Left colon (tissue), 2 donors: ENCODE results near the gene SMIM11. TPM values are rescaled to one million over a fixed set of nuclear protein-coding genes. Genes with fewer than 3 reads are reported as not detected.
"Not testable (repeated sequence)": the region's sequence is repeated elsewhere in the genome, so short reads cannot be mapped to it uniquely, and the experiment has no call there.

Experiments
- ATAC-seq: fragments of 200-7000 bp; cut with Tn5 transposase; one replicate; pipeline ENCODE4 v1.9.1; 2020; ENCODE audit warnings: mild to moderate bottlenecking, moderate library complexity
- DNase-seq, 2 donors: peaks; one replicate each; pipeline ENCODE4 v3.0.0-alpha.2; 2020
- intact Hi-C, 2 donors: fragments of 100-400 bp; cut with DNase I in 1 of 2; cut with micrococcal nuclease in 1 of 2; formaldehyde crosslinking; loops; one replicate each; pipeline versions ENCODE4 v1.11.2 to v1.14.0; 2022; cut with DNase I, micrococcal nuclease
- total RNA-seq, 2 donors: library from RNA; stranded (reverse); fragmentation: NEBNext Ultra II Directional; extraction: Animal tissue kit (Norgen Biotek cat#: 25700); gene quantifications; one replicate each; pipeline ENCODE4 v1.2.1, GENCODE V29; 2021
- donor health status: DM: no; HTN: no; CAD: no.
- donor health status: DM: yes; HTN: yes; CAD: no.

Gene SMIM11
- total RNA-seq, 2 donors from 2014 or later: 1.9 to 2.4 TPM

- intact Hi-C loops, ATAC-seq, DNase-seq: not testable (repeated sequence)
Measured at GRCh38 chr21:34400522-34400921, 25.2 kb downstream of the SMIM11 start.

- intact Hi-C loops, DNase-seq, ATAC-seq: not testable (repeated sequence)
Measured at GRCh38 chr21:34404742-34405141, 29.4 kb downstream of the SMIM11 start.

- DNase-seq, intact Hi-C loops, ATAC-seq: not testable (repeated sequence)
Measured at GRCh38 chr21:34405686-34406085, 30.4 kb downstream of the SMIM11 start.

- DNase-seq, intact Hi-C loops, ATAC-seq: not testable (repeated sequence)
Measured at GRCh38 chr21:34406102-34406501, 30.8 kb downstream of the SMIM11 start.

- ATAC-seq, intact Hi-C loops, DNase-seq: not testable (repeated sequence)
Measured at GRCh38 chr21:34406676-34407075, 31.4 kb downstream of the SMIM11 start.

GRCh38 chr21:34407294-34407693, 32.0 kb downstream of the SMIM11 start:
- intact Hi-C loops, ATAC-seq, DNase-seq: not testable (repeated sequence)

- intact Hi-C loops, ATAC-seq, DNase-seq: not testable (repeated sequence)
Measured at GRCh38 chr21:34417448-34418077, 42.3 kb downstream of the SMIM11 start.

GRCh38 chr21:34423805-34424204, 48.5 kb downstream of the SMIM11 start, which contains the start of gene SMIM34:
Gene SMIM34, minus strand, starts transcription at chr21:34423951. Its CDS starts 112 bp downstream, at chr21:34423839.
- ATAC-seq, intact Hi-C loops, DNase-seq: not testable (repeated sequence)

GRCh38 chr21:34427339-34427738, 52.0 kb downstream of the SMIM11 start:
- DNase-seq, ATAC-seq, intact Hi-C loops: not testable (repeated sequence)

GRCh38 chr21:34428441-34428840, 53.1 kb downstream of the SMIM11 start:
- DNase-seq, intact Hi-C loops, ATAC-seq: not testable (repeated sequence)

GRCh38 chr21:34429710-34430109, 54.4 kb downstream of the SMIM11 start:
- ATAC-seq: peak; percentile 66
- DNase-seq, intact Hi-C loops: not testable (repeated sequence)

Other genes with a start within 250 kb of the SMIM11 start
- not detected for gene KCNE2, start 11.5 kb upstream of the SMIM11 start, total RNA-seq
- not detected for gene SMIM34, start 48.4 kb downstream of the SMIM11 start, total RNA-seq
- gene KCNE1, start 136.7 kb downstream of the SMIM11 start, total RNA-seq: 1 to 10 TPM in 1 of 2 donors, under 1 TPM in 1; 0.59 to 1.2 TPM
- 10 to 100 TPM; 47.4 to 91.3 TPM for gene RCAN1, start 239.6 kb downstream of the SMIM11 start, total RNA-seq